Neural progenitor cell (in vitro differentiated cells): Measurements from ENCODE around the gene PRG2. TPM values are rescaled to one million over a fixed set of nuclear protein-coding genes. Genes with fewer than 3 reads are reported as not detected.

Experiments
- DNase-seq: peaks from one replicate; pipeline ENCODE4 v3.0.0-alpha.2; 2016; ENCODE audit warnings: low spot score
- H2AFZ ChIP-seq: fragments of 200-600 bp; sonication (generic); replicated peaks from 2 replicates; pipeline ENCODE4 v1.6.1; 2016; ENCODE audit warnings: antibody characterized with exemption
- H3F3A ChIP-seq: fragments of 200-600 bp; sonication (generic); 2 replicates; pipeline ENCODE4 v1.6.1; 2016; ENCODE audit warnings: antibody characterized with exemption, low read depth
- H3K27ac ChIP-seq: fragments of 200-600 bp; sonication (generic); 2 replicates; pipeline ENCODE4 v1.5.1; 2016; ENCODE audit warnings: mild to moderate bottlenecking
- H3K27me3 ChIP-seq: fragments of 200-600 bp; sonication (generic); 2 replicates; pipeline ENCODE4 v1.6.1; 2016; ENCODE audit warnings: mild to moderate bottlenecking, moderate library complexity
- H3K36me3 ChIP-seq: fragments of 200-600 bp; sonication (generic); 2 replicates; pipeline ENCODE4 v1.5.1; 2016
- H3K4me1 ChIP-seq: fragments of 200-600 bp; sonication (generic); 2 replicates; pipeline ENCODE4 v1.6.1; 2016; ENCODE audit warnings: mixed run types
- H3K4me2 ChIP-seq: fragments of 200-600 bp; sonication (generic); 2 replicates; pipeline ENCODE4 v1.6.1; 2016
- H3K4me3 ChIP-seq: fragments of 200-600 bp; sonication (generic); 2 replicates; pipeline ENCODE4 v1.5.1; 2016
- H3K79me2 ChIP-seq: fragments of 200-600 bp; sonication (generic); 2 replicates; pipeline ENCODE4 v1.6.1; 2016; ENCODE audit warnings: low read depth
- H3K9ac ChIP-seq: fragments of 200-600 bp; sonication (generic); 2 replicates; pipeline ENCODE4 v1.6.1; 2016
- H3K9me3 ChIP-seq: fragments of 200-600 bp; sonication (generic); 2 replicates; pipeline ENCODE4 v1.5.1; 2016; ENCODE audit warnings: low read depth
- H4K20me1 ChIP-seq: fragments of 200-600 bp; sonication (generic); 2 replicates; pipeline ENCODE4 v1.6.1; 2016; ENCODE audit warnings: low read depth
- H3K27ac Mint-ChIP-seq: 3 replicates; pipeline ENCODE4 v1.8.0; 2021; ENCODE audit warnings: mixed read lengths
- H3K27me3 Mint-ChIP-seq: 2 replicates; pipeline ENCODE4 v1.8.0; 2022; ENCODE audit warnings: low read depth, mild to moderate bottlenecking, inconsistent platforms, moderate library complexity, mixed read lengths; ENCODE audit not compliant: insufficient read depth
- H3K36me3 Mint-ChIP-seq: 3 replicates; pipeline ENCODE4 v1.8.0; 2021; ENCODE audit warnings: mixed read lengths
- H3K4me1 Mint-ChIP-seq: 3 replicates; pipeline ENCODE4 v1.8.0; 2021; ENCODE audit warnings: mixed read lengths
- H3K4me3 Mint-ChIP-seq: 3 replicates; pipeline ENCODE4 v1.8.0; 2021; ENCODE audit warnings: mild to moderate bottlenecking, moderate library complexity, mixed read lengths
- H3K9me3 Mint-ChIP-seq: 3 replicates; pipeline ENCODE4 v1.8.0; 2020; ENCODE audit warnings: mixed read lengths
- CTCF ChIP-seq: fragments of 200-600 bp; sonication (generic); IDR thresholded peaks from 2 replicates; pipeline ENCODE4 v1.5.1; 2017; ENCODE audit warnings: antibody characterized with exemption, mild to moderate bottlenecking
- EZH2 ChIP-seq: fragments of 200-600 bp; sonication (generic); IDR thresholded peaks from 2 replicates; pipeline ENCODE4 v1.6.1; 2017; ENCODE audit warnings: antibody characterized with exemption, mild to moderate bottlenecking, moderate library complexity
- EZH2phosphoT487 ChIP-seq: fragments of 200-600 bp; sonication (generic); IDR thresholded peaks from 2 replicates; pipeline ENCODE4 v1.6.1; 2017; ENCODE audit warnings: antibody characterized with exemption
- total RNA-seq: library from RNA; depleted of rRNA; stranded (reverse); fragments of >200 nt; gene quantifications from 2 replicates; pipeline ENCODE4 v1.2.3, GENCODE V29; 2015; ENCODE audit warnings: low replicate concordance

Gene PRG2
- total RNA-seq, 1 donor from 2014 or later: not detected

GRCh38 chr11:57359396-57359795 lies 31.1 kb downstream of the PRG2 start:
- peaks cover 20% of the 10 kb centered on the region for H3K4me1 ChIP-seq
- H4K20me1 ChIP-seq: no peaks in the 10 kb centered on the region
- no peak overlapping the region for H3K4me3 Mint-ChIP-seq
- no peak overlapping the region for H3K4me2 ChIP-seq
- H3K36me3 ChIP-seq: no peaks in the 10 kb centered on the region
- H3K4me3 ChIP-seq: no peak overlapping the region
- H3K36me3 Mint-ChIP-seq: no peaks in the 10 kb centered on the region
- H3K27ac Mint-ChIP-seq: no peak overlapping the region
- H3K9me3 ChIP-seq: no peaks in the 10 kb centered on the region
- H3K9me3 Mint-ChIP-seq: peaks cover 7% of the 10 kb centered on the region
- H3F3A ChIP-seq: peaks cover 6% of the 10 kb centered on the region
- H3K27me3 ChIP-seq: no peaks in the 10 kb centered on the region
- peaks cover 15% of the 10 kb centered on the region for H3K27me3 Mint-ChIP-seq
- peaks cover 19% of the 10 kb centered on the region for H3K4me1 Mint-ChIP-seq
- H3K9ac ChIP-seq: no peak overlapping the region
- H3K27ac ChIP-seq: no peak overlapping the region
- TF ChIP-seq EZH2phosphoT487: no peak
- TF ChIP-seq EZH2: no peak
- TF ChIP-seq CTCF: no peak
- no peaks in the 10 kb centered on the region for H3K79me2 ChIP-seq
- no peak overlapping the region for H2AFZ ChIP-seq
- DNase-seq: no peak

DNA sequence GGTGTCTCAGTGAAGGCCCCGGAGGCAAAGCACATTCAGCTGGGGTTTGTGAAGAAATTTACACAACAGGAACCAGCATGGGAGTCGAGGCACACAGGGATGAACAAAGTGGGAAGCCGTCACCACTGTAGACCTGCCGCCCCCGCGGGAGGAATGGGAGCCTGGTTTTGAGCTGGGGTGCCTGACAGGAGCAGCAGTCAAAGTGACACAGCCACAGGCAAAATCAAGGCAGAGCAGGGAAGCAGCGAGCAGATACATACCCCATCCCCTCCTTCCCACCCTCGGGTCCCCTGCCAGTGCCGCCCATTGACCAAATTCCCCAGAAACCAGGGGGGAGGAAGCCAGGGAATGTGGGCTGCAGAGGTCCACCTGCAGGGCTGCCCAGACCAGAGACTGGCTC lies 31.5 kb downstream of the PRG2 start:
- Histone ChIP-seq H4K20me1 (no peaks in the 10 kb centered on the region), H3K27me3 (no peaks in the 10 kb centered on the region), H2AFZ (peak overlapping the region; percentile 42), H3K9me3 (no peaks in the 10 kb centered on the region), H3K4me3 (no peak overlapping the region), H3K27ac (no peak overlapping the region), H3K4me1 (peaks cover 24% of the 10 kb centered on the region), H3F3A (peaks cover 10% of the 10 kb centered on the region), H3K79me2 (no peaks in the 10 kb centered on the region), H3K9ac (no peak overlapping the region), H3K36me3 (no peaks in the 10 kb centered on the region), H3K4me2 (no peak overlapping the region)
- Mint-ChIP-seq H3K27ac (peak overlapping the region; percentile 36), H3K27me3 (peaks cover 15% of the 10 kb centered on the region), H3K36me3 (no peaks in the 10 kb centered on the region), H3K4me3 (no peak overlapping the region), H3K4me1 (peaks cover 23% of the 10 kb centered on the region), H3K9me3 (peaks cover 7% of the 10 kb centered on the region)
- DNase-seq: no peak
- TF ChIP-seq EZH2phosphoT487 (no peak), EZH2 (no peak), CTCF (no peak)

GRCh38 chr11:57358543-57358961 lies 31.9 kb downstream of the PRG2 start:
- Histone ChIP-seq H3K4me1 (peaks cover 28% of the 10 kb centered on the region), H2AFZ (peak overlapping the region; percentile 42), H3K9me3 (no peaks in the 10 kb centered on the region), H3K79me2 (no peaks in the 10 kb centered on the region), H3K9ac (no peak overlapping the region), H3K27me3 (no peaks in the 10 kb centered on the region), H3F3A (peaks cover 14% of the 10 kb centered on the region), H4K20me1 (no peaks in the 10 kb centered on the region), H3K4me3 (no peak overlapping the region), H3K4me2 (no peak overlapping the region), H3K27ac (no peak overlapping the region), H3K36me3 (no peaks in the 10 kb centered on the region)
- Mint-ChIP-seq H3K4me1 (peaks cover 27% of the 10 kb centered on the region), H3K27me3 (peaks cover 15% of the 10 kb centered on the region), H3K36me3 (no peaks in the 10 kb centered on the region), H3K27ac (peak overlapping the region; percentile 36), H3K9me3 (peaks cover 7% of the 10 kb centered on the region), H3K4me3 (no peak overlapping the region)
- TF ChIP-seq EZH2phosphoT487 (no peak), EZH2 (no peak), CTCF (no peak)
- DNase-seq: no peak
